Brain microvascular endothelial cell (primary cell): ENCODE data around the gene CA10.

Experiments used
- DNase-seq: peaks from one replicate; pipeline ENCODE4 v3.0.0-alpha.2; 2020
- H3K27ac ChIP-seq: fragments of 250-450 bp; sonication (Bioruptor Pico); 2 replicates; pipeline ENCODE4 v1.5.1; 2020; ENCODE audit warnings: mild to moderate bottlenecking, moderate library complexity
- H3K27me3 ChIP-seq: fragments of 250-450 bp; sonication (Bioruptor Pico); replicated peaks from 2 replicates; pipeline ENCODE4 v1.5.1; 2020; ENCODE audit warnings: mild to moderate bottlenecking
- H3K36me3 ChIP-seq: fragments of 250-450 bp; sonication (Bioruptor Pico); replicated peaks from 2 replicates; pipeline ENCODE4 v1.5.1; 2020; ENCODE audit warnings: mild to moderate bottlenecking
- H3K4me3 ChIP-seq: 2 replicates; pipeline ENCODE4 v1.5.1; 2011; ENCODE audit warnings: low read depth, mild to moderate bottlenecking, control low read depth, low read length, moderate library complexity
- CTCF ChIP-seq: IDR thresholded peaks from 2 replicates; pipeline ENCODE4 v1.5.1; 2011; ENCODE audit warnings: low read depth, mild to moderate bottlenecking, moderate library complexity, low read length, control low read depth, inconsistent platforms; ENCODE audit errors: missing control alignments
- in situ Hi-C: cut with HindIII; loops from 2 replicates; pipeline ENCODE4 v1.10.0; 2017; ENCODE audit warnings: low sequenced_read_pairs, low pct_ligation_motif_present

Gene CA10

GRCh38 chr17:51850201-51850600, 308.3 kb downstream of the CA10 start:
- H3K27me3 ChIP-seq = no peaks in the 10 kb centered on the region
- in situ Hi-C loops = no loop called here
- H3K36me3 ChIP-seq = no peaks in the 10 kb centered on the region
- peak; percentile 15 for TF ChIP-seq CTCF
- H3K4me3 ChIP-seq = no peak overlapping the region
- DNase-seq = no peak
- no peak overlapping the region for H3K27ac ChIP-seq

DNA sequence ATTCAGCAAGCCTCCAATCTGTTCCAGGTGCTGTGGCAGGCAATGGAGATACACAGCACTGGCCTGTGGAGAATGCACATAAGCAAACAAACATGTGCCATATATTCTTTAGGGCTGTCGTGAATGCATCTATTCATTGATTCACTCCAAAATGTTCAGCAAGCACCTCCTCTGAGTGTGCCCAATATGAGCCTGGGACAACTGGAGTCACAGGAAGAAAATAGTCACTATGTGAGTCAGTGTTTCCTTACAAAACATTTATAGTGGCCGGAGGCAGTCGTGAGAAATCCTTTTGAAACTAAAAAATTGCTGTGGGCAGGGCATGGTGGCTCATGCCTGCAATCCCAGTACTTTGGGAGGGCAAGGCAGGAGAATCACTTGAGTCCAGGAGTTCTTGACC, 310.1 kb downstream of the CA10 start:
- TF ChIP-seq CTCF = no peak
- no peak for DNase-seq
- H3K36me3 ChIP-seq = no peaks in the 10 kb centered on the region
- no peak overlapping the region for H3K4me3 ChIP-seq
- H3K27me3 ChIP-seq = no peaks in the 10 kb centered on the region
- H3K27ac ChIP-seq = no peak overlapping the region
- in situ Hi-C loops = no loop called here

GRCh38 chr17:51846566-51846965, 311.9 kb downstream of the CA10 start:
- Histone ChIP-seq H3K4me3 (no peak overlapping the region), H3K27me3 (no peaks in the 10 kb centered on the region), H3K36me3 (no peaks in the 10 kb centered on the region), H3K27ac (no peak overlapping the region)
- TF ChIP-seq CTCF = no peak
- in situ Hi-C loops = no loop called here
- DNase-seq = no peak

GRCh38 chr17:51845776-51846175, 312.7 kb downstream of the CA10 start:
- H3K27me3 ChIP-seq = no peaks in the 10 kb centered on the region
- in situ Hi-C loops = no loop called here
- H3K4me3 ChIP-seq = no peak overlapping the region
- no peak overlapping the region for H3K27ac ChIP-seq
- TF ChIP-seq CTCF = no peak
- no peak for DNase-seq
- no peaks in the 10 kb centered on the region for H3K36me3 ChIP-seq

GRCh38 chr17:51842763-51843162, 315.8 kb downstream of the CA10 start:
- TF ChIP-seq CTCF = no peak
- Histone ChIP-seq H3K27ac (no peak overlapping the region), H3K36me3 (no peaks in the 10 kb centered on the region), H3K4me3 (no peak overlapping the region), H3K27me3 (no peaks in the 10 kb centered on the region)
- in situ Hi-C loops = no loop called here
- DNase-seq = no peak

DNA sequence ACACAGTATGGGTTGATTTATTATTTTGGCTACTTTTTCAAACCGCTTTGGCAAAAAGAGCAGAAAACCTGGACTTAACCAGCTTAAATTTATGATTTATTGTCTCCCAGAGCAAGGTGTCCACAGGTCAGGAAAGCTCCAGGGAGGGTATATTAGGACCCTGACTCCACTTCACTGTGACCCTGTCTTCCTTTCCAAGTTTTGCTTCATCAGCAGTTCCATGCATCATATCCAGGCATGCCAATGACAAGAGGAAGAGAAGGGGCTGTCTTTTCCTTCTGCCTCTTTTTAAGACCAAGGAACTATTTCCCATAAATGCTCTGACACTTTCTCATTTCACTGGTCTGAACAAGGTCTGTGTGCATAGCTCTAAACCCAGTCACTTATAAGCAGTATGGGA, 316.8 kb downstream of the CA10 start:
- Histone ChIP-seq H3K27ac (no peak overlapping the region), H3K36me3 (no peaks in the 10 kb centered on the region), H3K4me3 (no peak overlapping the region), H3K27me3 (no peaks in the 10 kb centered on the region)
- DNase-seq = no peak
- in situ Hi-C loops = no loop called here
- TF ChIP-seq CTCF = no peak
